ENCODE results near the gene C19orf53.
"Not testable (repeated sequence)": the region's sequence is repeated elsewhere in the genome, so short reads cannot be mapped to it uniquely, and the experiment has no call there.

The C19orf53 gene

DNA sequence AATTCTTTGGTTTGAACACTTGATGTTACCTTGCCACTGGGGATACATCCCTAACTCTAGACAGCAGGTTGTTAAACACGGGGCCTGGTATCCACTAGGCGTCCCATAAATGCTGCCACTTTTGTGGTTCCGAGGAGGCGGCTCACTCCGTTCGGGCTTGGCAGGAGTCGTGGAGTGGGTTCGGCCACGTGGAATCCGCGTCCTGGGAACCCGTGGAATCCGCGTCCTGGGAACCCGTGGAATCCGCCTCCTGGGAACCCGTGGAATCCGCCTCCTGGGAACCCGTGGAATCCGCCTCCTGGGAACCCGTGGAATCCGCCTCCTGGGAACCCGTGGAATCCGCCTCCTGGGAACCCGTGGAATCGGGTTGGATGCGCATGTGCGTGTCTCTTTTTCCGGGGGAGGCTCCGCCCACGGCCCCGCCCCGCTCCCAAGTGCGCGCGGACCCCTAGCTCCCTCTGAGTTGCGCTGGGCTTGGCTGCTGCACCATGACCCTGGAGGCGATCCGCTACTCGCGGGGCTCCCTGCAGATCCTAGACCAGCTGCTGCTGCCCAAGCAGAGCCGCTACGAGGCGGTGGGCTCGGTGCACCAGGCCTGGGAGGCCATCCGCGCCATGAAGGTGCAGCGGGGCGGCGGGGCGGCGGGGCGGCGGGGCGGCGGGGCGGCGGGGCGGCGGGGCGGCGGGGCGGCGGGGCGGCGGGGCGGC, 10.0 kb upstream of the C19orf53 start, which contains the start of gene MRI1:
TSS of gene MRI1 (plus strand) at position 422 of the 707 bp plus-strand sequence. CDS start at position 489, 67 bp downstream.
- DNase-seq (ENCODE audit: low read depth in 2 of 2): peak; percentile 48 to 57

DNA sequence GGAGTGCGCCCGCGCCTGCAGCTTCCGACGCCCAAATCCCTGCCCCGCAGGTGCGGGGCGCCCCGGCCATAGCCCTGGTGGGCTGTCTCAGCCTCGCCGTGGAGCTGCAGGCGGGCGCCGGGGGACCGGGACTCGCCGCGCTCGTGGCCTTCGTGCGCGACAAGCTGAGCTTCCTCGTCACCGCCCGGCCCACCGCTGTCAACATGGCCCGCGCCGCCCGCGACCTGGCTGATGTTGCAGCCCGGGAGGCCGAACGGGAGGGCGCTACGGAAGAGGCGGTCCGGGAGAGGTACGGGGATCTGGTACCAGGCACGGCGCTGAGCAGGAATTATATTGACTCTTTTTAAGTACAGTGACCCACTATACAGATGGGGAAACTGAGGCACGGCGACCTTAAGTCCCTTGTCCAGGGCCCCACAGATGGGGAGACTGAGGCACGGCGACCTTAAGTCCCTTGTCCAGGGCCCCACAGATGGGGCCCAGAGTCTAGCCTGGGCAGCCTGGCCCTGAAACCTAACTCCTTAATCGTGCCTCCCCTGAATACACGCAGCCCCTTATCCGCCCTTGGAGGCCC, 9.3 kb upstream of the C19orf53 start:
- peak in 1 of 2 experiments; percentile 33 for DNase-seq (ENCODE audit: low read depth in 2 of 2)

DNA sequence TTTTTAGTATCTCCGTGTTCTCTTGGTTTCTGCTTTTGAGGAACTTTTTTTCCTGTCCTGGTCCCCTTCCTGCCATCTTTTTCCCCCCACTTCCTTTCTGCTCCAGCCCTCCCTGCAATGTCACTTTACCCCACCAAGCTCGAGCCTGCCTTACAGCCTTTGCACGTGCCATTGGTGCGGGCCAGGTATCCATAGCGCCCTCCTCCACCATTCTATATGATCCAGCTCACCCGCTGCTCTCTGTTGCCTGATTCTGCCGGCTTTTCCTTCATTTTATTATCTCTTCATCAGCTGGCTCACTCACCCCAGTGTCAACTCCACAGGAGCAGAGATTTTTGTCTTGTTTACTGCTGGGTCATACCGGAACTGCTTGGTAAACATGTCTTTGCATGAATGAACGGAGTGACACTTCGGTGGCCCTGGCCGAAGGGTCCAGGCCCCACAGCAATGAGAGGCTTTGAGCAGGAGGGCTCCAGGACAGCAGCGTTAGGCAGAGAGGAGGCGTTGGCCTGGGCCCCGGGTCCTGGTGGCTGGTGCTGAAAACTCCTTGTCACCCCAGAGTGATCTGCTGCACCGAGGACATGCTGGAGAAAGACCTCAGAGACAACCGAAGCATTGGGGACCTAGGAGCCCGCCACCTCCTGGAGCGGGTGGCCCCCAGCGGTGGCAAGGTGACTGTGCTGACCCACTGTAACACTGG, 8.7 kb upstream of the C19orf53 start:
- no peak for DNase-seq (ENCODE audit: low read depth in 2 of 2)

DNA sequence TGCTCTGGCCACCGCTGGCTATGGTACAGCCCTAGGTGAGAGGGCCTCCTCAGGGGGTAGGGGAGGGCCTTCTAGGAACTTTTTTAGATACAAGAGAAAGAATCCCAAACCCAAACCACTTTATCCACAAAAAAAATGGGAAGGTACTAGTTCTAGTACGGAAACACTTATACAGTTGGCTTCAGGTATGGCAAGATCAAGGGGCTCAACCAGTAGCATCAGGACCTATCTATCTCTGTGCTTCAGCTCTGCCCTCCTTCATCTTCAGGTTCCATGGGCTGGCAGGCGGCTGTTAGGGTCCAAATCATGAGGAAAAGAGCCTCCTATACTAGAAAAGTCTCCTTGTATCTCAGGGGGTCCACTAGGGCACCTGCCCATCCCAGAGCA, 8.2 kb upstream of the C19orf53 start:
- DNase-seq (ENCODE audit: low read depth in 2 of 2): no peak

DNA sequence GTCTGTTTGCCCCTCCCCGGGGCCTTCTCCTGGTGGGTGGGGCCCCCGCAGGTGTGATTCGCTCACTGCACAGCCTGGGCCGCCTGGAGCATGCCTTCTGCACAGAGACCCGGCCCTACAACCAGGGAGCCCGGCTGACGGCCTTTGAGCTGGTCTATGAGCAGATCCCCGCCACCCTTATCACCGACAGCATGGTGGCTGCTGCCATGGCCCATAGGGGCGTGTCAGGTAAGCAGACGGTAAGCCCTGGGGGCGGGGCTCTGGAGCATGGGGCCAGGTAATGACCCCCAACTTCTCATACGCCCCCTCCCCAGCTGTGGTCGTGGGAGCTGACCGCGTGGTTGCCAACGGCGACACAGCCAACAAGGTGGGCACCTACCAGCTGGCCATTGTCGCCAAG, 5.7 kb upstream of the C19orf53 start:
- DNase-seq (ENCODE audit: low read depth in 2 of 2): no peak

DNA sequence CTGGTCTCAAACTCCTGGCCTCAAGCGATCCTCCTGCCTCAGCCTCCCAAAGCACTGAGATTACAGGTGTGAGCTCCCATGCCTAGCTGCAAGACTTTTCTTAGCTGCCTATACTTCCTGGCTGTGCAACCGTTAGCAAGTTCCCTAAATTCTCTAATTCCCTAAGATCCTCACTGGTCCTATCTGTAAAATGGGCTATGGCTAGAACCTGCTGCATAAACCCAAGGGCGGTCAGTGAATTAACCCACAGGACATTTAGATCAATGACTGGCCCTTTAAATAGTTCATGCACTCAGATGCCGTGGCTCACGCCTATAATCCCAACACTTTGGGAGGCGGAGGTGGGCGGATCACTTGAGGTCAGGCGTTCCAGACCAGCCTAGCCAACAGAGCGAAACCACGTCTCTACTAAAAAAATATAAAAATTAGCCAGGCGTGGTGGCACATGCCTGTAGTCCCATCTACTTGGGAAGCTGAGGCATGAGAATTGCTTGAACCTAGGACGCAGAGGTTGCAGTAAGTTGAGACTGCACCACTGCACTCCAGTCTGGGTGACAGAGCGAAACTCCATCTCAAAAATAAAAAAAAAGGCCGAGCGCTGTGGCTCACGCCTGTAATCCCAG, 4.1 kb upstream of the C19orf53 start:
- DNase-seq (ENCODE audit: low read depth in 2 of 2): no peak

DNA sequence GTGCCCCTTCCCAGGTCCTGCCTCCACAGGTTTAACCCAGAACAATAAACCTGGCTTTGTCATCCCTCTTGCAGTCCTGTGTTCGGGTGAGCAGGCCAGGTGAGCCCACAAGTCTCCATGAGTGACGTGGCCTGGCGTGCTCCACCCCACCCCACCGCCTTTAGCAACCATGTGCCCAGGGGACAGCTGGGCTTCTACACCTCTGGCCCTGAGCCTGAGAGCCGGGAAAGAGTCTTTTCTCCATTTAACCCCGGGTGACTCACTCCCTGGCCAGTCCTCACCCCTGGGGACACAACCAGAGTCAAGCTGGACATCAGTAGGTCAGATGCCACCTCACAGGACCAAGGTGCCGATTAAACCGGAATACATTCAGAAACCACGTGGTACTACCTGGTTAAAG, 4.1 kb downstream of the C19orf53 start:
- no peak for DNase-seq (ENCODE audit: low read depth in 2 of 2)

DNA sequence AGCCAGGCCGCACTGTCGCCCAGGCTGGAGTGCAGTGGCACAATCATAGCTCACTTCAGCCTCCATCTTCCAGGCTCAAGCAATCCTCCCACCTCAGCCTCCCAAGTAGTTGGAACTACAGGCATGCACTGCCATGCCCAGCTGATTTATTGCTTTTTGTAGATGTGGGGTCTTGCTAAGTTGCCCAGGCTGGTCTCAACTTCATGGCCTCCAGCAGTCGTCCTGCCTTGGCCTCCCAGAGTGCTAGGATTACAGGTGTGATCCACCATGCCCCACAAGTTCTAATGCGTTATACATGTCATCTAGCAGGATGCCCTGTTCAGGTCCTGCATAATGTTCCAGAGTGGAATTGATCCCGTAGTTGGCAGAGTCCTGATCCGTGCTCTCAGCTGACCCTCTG, 4.6 kb downstream of the C19orf53 start:
- DNase-seq (ENCODE audit: low read depth in 2 of 2): no peak

DNA sequence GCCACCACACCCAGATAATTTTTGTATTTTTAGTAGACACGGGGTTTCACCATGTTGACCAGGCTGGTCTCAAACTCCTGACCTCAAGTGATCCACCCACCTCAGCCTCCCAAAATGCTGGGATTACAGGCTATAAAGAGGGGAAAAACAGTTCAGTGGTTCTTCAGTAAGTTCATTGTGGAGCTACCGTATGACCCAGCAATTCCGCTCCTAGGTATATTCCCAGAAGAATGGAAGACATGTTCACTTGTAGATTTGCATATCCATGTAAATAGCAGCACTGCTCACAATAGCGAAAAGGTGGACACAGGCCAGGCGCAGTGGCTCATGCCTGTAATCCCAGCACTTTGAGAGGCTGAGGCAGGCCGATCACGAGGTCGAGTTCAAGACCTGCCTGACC, 5.5 kb downstream of the C19orf53 start:
- not testable (repeated sequence) for DNase-seq (ENCODE audit: low read depth in 2 of 2)

DNA sequence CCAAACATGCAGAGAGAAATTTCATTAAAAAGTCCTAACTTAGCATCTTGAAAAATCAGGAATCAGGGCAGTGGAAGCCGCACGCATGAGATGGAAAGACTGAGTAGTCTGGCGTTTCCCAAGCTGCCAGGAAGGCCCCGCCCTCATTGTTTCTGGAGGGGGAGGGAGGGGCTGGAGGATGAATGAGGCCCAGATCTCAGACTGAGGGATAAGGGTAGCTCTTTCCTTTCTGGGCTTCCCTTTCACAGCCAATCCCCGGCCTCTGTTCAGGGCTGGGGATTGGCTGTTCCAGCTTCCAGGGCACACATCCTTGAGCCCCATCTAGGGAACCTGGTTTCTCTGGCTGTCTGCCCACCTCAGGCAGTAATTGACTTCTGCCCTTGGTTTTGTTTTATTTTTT, 7.3 kb downstream of the C19orf53 start:
- no peak for DNase-seq (ENCODE audit: low read depth in 2 of 2)

DNA sequence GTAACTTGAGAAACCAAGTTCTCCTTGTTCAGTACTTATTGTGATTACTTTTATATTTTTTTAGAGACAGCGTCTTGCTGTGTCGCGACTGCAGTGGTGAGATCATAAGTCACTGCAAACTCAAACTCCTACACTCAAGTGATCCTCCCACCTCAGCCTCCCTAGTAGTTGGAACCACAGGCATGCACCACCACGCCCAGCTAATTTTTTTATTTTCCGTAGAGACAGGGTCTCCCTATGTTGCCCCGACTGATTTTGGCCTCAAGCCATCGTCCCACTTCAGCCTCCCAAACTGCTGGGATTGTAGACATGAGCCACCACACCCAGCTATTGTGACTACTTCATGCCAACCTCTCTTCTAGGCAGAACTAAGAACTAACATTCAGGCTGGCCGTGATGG, 8.3 kb downstream of the C19orf53 start:
- no peak for DNase-seq (ENCODE audit: low read depth in 2 of 2)

DNA sequence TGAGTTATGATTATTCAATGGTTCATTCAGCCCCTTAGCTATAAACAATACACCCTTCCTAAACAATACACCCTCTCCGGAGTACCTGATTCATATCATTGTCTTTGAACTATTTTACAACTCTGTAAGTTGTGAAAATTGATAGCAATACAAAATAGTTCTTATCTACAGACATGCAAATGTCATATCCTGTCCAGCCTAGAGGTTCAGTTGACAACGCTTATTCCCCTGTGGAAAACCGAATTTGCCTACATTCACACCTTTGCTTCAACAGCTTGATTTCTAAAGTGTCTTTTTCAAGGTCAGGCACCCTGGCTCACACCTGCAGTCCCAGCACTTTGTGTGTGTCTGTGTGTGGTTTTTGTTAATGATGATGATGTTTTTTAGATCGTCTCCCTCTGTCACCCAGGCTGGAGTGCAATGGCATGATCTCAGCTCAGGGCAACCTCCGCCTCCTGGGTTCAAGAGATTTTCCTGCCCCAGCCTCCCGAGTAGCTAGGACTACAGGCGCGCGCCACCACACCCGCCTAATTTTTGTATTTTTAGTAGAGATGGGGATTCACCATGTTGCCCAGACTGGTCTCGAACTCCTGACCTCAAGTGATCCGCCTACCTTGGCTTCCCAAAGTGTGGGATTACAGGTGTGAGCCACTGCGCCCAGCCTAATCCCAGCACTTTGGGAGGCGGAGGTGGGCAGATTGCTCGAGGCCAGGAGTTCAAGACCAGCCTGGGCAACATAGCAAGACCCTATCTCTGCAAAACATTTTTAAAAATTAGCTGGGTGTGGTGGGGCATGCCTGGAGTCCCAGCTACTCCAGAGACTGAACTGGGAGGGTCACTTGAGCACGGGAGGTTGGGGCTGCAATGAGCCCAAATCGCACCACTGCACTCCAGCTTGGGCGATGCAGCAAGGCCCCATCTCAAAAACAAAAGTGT, 9.6 kb downstream of the C19orf53 start:
- DNase-seq (ENCODE audit: low read depth in 2 of 2): no peak

DNA sequence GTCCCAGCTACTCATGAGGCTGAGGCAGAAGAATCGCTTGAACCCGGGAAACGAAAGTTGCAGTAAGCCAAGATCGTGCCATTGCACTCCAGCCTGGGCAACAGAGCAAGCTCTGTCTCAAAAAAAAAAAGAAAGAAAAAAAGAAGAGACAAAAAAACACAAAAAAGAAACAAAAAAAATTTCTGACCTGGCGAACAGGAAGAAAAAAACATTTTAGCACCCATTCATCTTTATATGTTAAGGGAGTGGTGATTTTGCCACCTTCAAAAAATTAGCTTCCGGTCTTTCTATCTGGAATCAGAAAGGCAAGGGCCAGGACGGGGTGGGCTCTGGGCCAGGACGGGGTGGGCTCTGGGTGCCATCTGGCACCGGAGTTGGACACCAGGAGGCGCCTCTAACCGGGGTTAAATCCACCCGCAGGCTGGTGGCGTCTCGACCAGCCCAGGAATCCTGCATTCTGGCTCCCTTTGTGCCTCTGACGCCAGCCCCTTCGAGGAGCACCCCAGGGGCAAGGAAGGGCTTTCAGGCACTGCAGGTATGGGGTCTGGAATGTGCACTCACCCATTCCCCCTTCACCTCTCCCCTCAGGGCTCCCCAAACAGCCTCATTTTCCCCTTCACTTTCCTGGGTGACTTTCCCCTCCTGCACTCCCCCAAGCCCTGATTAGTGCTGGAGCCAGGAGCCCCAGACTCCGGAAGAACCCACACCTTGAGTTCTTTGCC, 10.6 kb downstream of the C19orf53 start:
- peak; percentile 35 to 58 for DNase-seq (ENCODE audit: low read depth in 2 of 2)

DNA sequence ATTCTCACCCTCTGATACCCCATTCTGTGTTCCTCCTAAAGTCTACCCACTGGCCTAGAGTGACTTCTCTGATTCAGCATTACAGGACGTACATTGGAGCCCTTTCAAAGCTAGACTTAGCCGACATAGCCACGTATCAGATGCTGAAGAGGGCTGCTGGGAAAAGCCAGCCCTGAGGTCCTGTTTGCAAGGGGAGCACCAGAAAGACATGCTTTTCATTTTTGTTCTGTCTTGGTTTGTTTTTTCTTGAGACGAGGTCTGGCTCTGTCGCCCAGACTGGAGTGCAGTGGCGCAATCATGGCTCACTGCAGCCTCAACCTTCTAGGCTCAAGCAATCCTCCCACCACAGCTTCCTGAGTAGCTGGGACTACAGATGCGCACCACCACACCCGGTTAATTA, 14.7 kb downstream of the C19orf53 start:
- DNase-seq (ENCODE audit: low read depth in 2 of 2): no peak

DNA sequence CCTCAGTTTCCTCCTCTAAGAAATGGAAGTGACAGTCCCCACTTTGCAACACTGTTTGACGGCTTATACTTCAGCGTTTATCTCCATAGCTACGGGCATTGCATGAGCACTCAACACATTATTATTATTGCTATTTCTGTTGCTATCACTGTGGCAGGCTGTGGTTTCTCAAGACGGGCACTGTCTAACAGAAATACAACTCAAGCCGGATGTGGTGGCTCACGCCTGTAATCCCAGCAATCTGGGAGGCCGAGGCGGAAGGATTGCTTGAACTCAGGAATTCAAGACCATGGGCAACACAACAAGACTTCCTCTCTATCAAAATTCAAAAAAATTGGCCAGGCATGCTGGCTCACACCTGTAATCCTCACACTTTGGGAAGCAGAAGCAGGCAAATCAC, 16.1 kb downstream of the C19orf53 start:
- DNase-seq (ENCODE audit: low read depth in 2 of 2): no peak

DNA sequence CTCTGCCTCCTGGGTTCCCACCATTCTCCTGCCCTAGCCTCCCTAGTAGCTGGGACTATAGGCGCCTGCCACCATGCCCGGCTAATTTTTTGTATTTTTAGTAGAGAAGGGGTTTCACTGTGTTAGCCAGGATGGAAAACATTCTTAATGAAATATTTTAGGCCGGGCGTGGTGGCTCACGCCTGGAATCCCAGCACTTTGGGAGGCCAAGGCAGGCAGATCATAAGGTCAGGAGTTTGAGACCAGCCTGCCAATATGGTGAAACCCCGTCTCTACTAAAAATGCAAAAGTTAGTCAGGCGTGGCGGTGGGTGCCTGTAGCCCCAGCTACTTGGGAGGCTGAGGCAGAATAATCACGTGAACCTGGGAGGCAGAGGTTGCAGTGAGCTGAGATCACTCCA, 19.1 kb downstream of the C19orf53 start:
- DNase-seq (ENCODE audit: low read depth in 2 of 2): not testable (repeated sequence)

DNA sequence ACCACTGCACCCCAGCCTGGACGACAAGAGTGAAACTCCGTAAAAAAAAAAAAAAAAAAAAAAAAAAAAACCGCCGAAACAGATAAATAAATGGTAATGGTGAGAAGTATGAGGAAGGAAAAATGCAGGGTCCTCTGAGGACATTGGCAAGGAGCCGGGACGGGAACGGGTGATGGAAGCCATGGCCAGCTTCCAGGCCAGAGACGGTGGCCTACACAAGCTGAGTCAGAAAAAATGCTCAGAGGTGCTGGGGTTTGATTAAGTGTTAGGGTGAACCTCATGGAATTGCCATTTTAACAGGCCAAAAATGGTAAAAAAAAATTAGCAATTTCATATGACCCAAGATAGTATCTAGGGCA, 20.1 kb downstream of the C19orf53 start:
- no peak for DNase-seq (ENCODE audit: low read depth in 2 of 2)

DNA sequence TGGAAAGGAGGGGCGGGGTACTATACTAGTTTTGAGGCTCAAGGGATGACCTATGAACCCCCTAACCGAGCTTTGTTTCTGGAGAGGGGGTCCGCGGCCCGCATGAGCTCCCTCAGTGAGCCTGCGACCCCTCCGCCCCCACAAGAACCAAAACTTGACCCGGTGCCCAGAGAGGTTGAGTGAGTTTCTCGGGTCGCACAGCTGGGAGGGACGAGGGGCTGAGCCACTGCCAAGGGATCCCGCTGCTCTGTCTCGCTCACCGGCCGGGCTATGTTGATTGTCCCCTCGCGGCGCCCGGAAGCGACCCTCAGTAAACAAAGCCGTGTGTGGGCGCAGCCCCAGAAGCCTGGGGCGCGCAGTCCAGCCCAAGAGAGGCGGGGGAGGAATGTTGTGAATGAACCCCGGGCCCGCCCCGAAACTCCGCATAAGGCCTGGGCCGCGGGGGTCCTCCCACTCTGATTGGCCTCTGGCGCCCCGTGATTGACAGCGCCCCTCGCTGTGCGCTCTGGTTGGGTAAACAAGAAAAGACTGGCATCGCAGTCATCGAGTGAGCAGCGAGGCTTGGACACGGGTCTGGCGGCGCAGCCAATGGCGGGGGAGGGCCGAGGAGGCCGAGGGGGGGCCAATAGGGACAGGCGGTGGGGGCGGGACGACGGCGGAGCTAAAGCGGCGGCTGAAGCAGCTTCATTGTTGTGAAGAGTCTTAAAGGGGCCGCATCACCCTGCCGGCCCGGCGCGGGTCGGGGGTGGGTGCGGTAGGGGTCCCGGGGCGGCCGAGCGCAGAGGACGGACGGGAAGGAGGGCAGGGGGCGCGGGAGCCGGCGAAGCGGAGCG, 20.7 kb downstream of the C19orf53 start, which contains the start of gene ZSWIM4:
TSS of gene ZSWIM4 (plus strand) at position 687 of the 833 bp plus-strand sequence. CDS start 206 bp downstream, outside the sequence.
- DNase-seq (ENCODE audit: low read depth in 2 of 2): peak; percentile 89 to 94

DNA sequence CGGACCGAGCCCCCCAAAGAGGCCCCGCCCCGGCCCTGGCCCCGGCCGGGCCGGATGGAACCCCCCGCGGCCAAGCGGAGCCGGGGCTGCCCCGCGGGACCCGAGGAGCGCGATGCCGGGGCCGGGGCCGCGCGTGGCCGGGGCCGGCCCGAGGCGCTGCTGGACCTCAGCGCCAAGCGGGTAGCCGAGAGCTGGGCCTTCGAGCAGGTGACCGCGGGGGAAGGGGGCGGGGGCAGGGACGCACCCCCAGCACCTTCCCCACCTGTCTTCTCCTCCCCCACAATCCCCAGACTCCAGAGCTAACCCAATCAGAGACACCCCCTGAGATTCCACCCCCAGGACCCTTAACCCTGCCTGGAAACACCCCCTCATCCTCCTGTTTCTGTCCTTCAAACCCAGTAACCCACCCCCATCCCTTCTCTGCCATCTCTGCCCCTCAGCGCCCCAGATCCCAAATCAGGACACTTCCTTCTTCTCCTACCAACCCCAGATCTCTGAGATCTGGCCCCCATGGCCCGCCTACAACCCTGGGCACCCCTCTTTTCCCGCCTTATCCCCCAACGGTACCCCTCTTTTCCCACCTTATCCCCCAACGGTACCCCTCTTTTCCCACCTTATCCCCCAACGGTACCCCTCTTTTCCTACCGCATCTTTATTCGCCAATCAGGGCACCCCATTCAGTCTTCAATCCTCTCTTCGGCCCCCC, 21.5 kb downstream of the C19orf53 start:
- DNase-seq (ENCODE audit: low read depth in 2 of 2): no peak

All from stimulated activated CD4-positive, alpha-beta T cell treated with anti-CD3 and anti-CD28 coated beads, Interleukin-12 subunit alpha, Interleukin-12 subunit beta, amount 100 ng/mL, for 24 hours (primary cell).